Spleen (tissue), 7 donors: ENCODE measurements around the gene VSTM4.

Source experiments
- CTCF ChIP-seq, 11 experiments: fragments of 200-600 bp in 7 of 11; fragments of 450-650 bp in 4 of 11; sonication (generic) in 4 of 11; IDR thresholded peaks in 8 of 11; conservative IDR thresholded peaks in 3 of 11; 1 replicate in 7 of 11; 2 replicates in 4 of 11; pipeline versions ENCODE4 v1.4.0 to v1.8.0; 2016 to 2021; ENCODE audit warnings: antibody characterized with exemption in 11 of 11, inconsistent platforms in 4 of 11, mild to moderate bottlenecking in 1 of 11
- POLR2A ChIP-seq, 3 donors: fragments of 450-650 bp; IDR thresholded peaks; one replicate each; pipeline ENCODE4 v1.5.1; 2017; ENCODE audit warnings: antibody characterized with exemption in 3 of 3, mild to moderate bottlenecking in 1 of 3
- POLR2AphosphoS5 ChIP-seq, 3 donors: sonication (generic); formaldehyde crosslinking; IDR thresholded peaks; one replicate each; pipeline ENCODE4 v1.5.1; 2017; ENCODE audit warnings: antibody characterized with exemption in 3 of 3
- donor health status: DM: no; HTN: no; CAD: no; lungs with moderate emphysema.
- donor health status: DM: no; HTN: no; CAD: no.
- donor health status: DM: no; HTN: no; CAD: no.

- TF ChIP-seq POLR2AphosphoS5 (IDR thresholded peaks at IDR 0.05) (no peak), CTCF (IDR thresholded peaks at IDR 0.05 in 8 of 11, conservative IDR thresholded peaks at IDR 0.05 in 3 of 11) (no peak), POLR2A (IDR thresholded peaks at IDR 0.05) (no peak)
These were observed 35.1 kb upstream of the VSTM4 start for GRCh38 chr10:49150426-49150825.
